ENCODE measurements around the gene SLC51B.
"Not testable (repeated sequence)": the region's sequence is repeated elsewhere in the genome, so short reads cannot be mapped to it uniquely, and the experiment has no call there.

Gene SLC51B

DNA sequence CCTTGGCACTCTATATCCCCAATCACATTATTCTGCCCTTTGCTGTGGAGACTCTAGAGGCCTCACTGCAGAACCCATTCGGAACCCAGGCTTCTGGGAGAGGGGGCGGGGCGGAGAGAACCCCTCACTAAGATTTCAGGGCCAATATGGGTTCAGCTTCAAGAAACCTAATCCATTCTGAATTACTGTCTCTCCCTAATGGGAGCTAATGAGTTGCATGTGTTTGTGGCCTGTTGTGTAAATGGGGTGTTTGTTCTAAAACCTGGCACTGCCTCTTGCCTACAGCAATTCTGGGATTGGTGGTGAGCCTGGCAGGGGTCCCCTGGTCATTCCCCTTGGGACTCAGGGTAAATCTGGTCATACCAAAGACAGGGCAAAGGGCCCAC, 23.2 kb downstream of the SLC51B start:
- TF ChIP-seq, protein P1, sequence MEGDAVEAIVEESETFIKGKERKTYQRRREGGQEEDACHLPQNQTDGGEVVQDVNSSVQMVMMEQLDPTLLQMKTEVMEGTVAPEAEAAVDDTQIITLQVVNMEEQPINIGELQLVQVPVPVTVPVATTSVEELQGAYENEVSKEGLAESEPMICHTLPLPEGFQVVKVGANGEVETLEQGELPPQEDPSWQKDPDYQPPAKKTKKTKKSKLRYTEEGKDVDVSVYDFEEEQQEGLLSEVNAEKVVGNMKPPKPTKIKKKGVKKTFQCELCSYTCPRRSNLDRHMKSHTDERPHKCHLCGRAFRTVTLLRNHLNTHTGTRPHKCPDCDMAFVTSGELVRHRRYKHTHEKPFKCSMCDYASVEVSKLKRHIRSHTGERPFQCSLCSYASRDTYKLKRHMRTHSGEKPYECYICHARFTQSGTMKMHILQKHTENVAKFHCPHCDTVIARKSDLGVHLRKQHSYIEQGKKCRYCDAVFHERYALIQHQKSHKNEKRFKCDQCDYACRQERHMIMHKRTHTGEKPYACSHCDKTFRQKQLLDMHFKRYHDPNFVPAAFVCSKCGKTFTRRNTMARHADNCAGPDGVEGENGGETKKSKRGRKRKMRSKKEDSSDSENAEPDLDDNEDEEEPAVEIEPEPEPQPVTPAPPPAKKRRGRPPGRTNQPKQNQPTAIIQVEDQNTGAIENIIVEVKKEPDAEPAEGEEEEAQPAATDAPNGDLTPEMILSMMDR (IDR thresholded peaks at IDR 0.05; ENCODE audit: control insufficient read depth, insufficient read depth, low read depth, low read length, missing control alignments) = no peak
- H3K4me3 ChIP-seq (ENCODE audit: control insufficient read depth, low read depth, low read length) = no peak overlapping the region
- DNase-seq (ENCODE audit: low read depth) = no peak

DNA sequence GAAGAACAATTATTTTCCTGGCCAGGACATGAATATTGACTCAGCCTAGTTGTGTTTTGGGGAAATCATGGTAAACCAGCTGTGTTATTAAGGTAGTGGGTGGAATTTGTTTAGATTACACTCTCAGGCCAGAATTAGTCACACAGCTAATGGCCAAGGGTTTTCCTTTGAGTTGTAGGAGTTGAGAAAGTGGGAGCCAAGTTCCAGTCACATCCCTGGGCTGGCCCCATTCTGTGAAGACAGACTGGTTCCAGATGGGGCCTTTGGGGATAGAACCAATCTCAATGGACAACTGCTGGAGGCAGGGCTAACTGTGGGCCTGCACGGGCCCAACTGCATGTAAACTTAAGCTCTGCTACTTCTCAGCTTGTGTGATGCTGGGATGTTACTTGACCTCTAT, 24.0 kb downstream of the SLC51B start:
- TF ChIP-seq, protein P1 (IDR thresholded peaks at IDR 0.05; ENCODE audit: control insufficient read depth, insufficient read depth, low read depth, low read length, missing control alignments) = no peak
- peak; percentile 80 for DNase-seq (ENCODE audit: low read depth)
- no peak overlapping the region for H3K4me3 ChIP-seq (ENCODE audit: control insufficient read depth, low read depth, low read length)

DNA sequence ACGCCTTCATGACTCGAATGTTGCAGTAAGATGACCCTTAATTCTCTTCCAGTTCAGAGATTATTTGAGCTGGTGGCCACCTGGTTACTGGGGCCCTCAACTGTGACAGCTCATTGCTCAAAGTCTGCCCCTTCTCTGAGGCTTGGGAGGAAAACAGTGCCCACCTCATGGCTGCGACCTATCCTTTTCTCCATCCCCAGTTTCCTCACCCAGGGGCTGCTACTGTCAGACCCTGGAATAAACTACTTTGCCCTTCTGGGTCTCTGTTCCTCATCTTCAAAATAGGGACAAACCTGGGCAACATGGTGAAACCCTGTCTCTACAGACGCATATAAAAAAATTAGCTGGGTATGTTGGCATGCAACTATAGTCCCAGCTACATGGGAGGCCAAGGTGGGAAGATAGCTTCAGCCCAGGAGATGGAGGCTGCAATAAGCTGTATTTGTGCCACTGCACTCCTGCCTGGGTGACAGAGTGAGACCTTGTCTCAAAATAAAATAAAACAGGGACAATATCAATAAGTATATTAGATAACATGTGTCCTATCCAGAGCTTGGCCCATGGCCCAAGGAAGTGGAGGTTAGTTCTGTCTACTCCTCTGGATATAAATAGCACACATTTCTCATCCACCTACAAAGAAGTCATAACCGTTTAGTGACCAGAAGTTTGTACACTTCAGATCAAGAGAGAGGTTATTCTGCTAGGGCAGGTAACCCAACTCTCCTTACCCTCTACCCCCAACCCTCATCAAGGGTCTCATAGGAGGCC, 24.8 kb downstream of the SLC51B start:
- TF ChIP-seq, protein P1 (IDR thresholded peaks at IDR 0.05; ENCODE audit: control insufficient read depth, insufficient read depth, low read depth, low read length, missing control alignments) = no peak
- H3K4me3 ChIP-seq (ENCODE audit: control insufficient read depth, low read depth, low read length) = no peak overlapping the region
- no peak for DNase-seq (ENCODE audit: low read depth)

DNA sequence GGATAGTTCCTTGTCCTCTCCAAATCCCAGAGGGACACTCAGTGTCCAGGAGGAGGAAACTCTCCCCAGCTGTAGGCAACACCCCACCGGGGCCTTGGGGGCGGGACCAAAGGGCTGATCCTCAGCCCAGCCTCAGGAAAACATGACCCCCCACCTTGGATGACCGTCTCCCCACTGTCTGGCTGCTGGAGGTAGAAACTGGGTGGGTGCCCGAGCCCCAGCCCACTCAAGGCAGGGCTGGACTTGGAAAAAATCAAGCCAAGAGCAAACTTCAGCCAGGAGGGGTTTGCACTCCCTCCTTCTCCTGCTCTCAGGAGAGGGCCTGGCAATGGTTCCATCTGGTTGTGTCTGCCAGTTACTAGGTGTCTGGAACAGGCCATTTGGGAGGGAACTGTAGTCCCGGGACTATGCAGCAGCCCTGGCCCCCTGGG, 26.2 kb downstream of the SLC51B start:
- no peak for DNase-seq (ENCODE audit: low read depth)
- TF ChIP-seq, protein P1 (IDR thresholded peaks at IDR 0.05; ENCODE audit: control insufficient read depth, insufficient read depth, low read depth, low read length, missing control alignments) = no peak
- H3K4me3 ChIP-seq (ENCODE audit: control insufficient read depth, low read depth, low read length) = no peak overlapping the region

DNA sequence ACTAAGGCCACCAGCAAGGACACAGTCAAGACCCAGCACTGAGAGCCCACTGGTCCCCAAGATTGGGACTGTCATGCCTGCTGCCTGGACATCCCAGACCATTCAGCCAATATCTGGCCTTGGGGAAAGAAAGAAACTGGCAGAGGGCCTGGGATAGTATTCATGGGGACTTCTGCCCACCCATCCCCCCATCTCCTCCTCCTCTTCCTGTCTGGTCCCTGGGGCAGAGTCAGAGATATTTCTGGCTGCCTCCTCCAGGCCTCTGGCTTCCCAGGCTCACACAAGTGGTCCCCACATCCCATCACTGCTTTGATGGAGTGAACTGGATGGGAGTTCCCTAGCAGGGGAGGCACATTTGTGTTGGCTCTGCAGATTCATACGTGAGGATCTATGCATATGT, 26.8 kb downstream of the SLC51B start:
- TF ChIP-seq, protein P1 (IDR thresholded peaks at IDR 0.05; ENCODE audit: control insufficient read depth, insufficient read depth, low read depth, low read length, missing control alignments) = no peak
- H3K4me3 ChIP-seq (ENCODE audit: control insufficient read depth, low read depth, low read length) = no peak overlapping the region
- DNase-seq (ENCODE audit: low read depth) = no peak

DNA sequence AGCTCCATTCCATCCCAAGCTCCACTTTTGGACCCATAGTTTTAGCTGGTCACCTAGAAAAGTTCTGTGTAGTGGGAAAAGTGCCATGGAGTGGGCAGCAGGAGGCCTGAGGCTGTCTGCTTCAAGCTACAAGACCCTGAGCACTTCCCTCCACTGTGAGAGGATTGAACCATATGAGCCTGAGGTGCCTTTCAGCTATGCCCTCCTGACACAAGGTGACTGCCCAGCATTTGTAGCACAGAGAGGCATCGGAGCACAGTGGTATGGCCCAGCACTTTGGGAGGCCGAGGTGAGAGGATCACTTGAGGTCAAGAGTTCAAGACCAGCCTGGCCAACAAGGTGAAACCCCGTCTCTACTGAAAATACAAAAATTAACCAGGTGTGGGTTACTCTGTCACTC, 27.4 kb downstream of the SLC51B start:
- TF ChIP-seq, protein P1 (IDR thresholded peaks at IDR 0.05; ENCODE audit: control insufficient read depth, insufficient read depth, low read depth, low read length, missing control alignments) = no peak
- no peak overlapping the region for H3K4me3 ChIP-seq (ENCODE audit: control insufficient read depth, low read depth, low read length)
- DNase-seq (ENCODE audit: low read depth) = no peak

DNA sequence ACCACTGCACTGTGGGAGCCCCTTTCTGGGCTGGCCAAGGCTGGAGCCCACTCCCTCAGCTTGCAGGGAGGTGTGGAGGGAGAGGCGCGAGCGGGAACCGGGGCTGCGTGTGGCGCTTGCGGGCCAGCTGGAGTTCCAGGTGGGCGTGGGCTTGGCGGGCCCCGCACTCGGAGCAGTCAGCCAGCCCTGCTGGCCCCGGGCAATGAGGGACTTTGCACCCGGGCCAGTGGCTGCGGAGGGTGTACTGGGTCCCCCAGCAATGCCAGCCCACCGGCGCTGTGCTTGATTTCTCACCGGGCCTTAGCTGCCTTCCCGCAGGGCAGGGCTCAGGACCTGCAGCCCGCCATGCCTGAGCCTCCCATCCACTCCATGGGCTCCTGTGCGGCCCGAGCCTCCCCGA, 29.8 kb downstream of the SLC51B start:
- not testable (repeated sequence) for H3K4me3 ChIP-seq (ENCODE audit: control insufficient read depth, low read depth, low read length); DNase-seq (ENCODE audit: low read depth)

DNA sequence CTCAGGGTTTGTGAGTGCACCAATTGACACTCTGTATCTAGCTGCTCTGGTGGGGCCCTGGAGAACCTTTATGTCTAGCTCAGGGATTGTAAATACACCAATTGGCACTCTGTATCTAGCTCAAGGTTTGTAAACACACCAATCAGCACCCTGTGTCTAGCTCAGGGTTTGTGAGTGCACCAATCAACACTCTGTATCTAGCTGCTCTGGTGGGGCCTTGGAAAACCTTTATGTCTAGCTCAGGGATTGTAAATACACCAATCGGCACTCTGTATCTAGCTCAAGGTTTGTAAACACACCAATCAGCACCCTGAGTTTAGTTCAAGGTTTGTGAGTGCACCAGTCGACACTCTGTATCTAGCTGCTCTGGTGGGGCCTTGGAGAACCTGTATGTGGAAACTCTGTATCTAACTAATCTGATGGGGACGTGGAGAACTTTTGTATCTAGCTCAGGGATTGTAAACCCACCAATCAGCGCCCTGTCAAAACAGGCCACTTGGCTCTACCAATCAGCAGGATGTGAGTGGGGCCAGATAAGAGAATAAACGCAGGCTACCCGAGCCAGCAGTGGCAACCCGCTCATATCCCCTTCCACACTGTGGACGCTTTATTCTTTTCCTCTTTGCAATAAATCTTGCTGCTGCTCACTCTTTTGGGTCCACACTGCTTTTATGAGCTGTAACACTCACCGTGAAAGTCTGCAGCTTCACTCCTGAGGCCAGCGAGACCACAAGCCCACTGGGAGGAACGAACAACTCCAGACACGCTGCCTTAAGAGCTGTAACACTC, 30.6 kb downstream of the SLC51B start:
- not testable (repeated sequence) for H3K4me3 ChIP-seq (ENCODE audit: control insufficient read depth, low read depth, low read length); DNase-seq (ENCODE audit: low read depth)
